GM18873 (cell line): ENCODE data around the gene F3.

Experiments used
- ATAC-seq: cut with Tn5 transposase; IDR thresholded peaks from one replicate; pipeline ENCODE4 v1.9.1; 2021; ENCODE audit warnings: mild to moderate bottlenecking, moderate library complexity, moderate number of reproducible peaks; ENCODE audit not compliant: unreplicated experiment, low FRiP score

The F3 gene

GRCh38 chr1:94553323-94553730 lies 11.8 kb upstream of the F3 start:
- no peak for ATAC-seq

- no peak for ATAC-seq
Measured at GRCh38 chr1:94552071-94552586, 10.6 kb upstream of the F3 start.

- ATAC-seq: no peak
Measured at GRCh38 chr1:94551449-94551848, 9.9 kb upstream of the F3 start.

DNA sequence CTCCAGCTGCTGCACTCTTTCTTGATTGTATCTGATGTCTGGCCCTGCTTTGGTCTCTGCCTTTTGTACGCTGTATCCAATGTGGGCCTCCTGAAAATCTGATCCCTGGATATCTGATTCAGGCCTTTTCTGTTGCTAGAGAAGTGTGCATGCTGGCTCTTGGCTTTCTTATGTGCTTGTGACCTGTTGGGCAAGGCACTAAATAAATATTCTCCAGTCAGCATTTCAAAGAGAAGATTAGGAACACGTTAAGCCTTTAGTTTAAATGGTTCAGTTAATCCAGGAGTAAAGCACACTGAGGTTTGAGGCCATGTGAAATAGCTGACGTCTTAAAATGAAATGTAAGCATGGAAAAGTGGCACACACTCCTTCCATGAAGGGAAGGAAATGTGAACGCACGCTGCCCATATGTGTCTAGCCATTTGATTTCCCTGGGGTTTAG lies 9.3 kb upstream of the F3 start:
- no peak for ATAC-seq

DNA sequence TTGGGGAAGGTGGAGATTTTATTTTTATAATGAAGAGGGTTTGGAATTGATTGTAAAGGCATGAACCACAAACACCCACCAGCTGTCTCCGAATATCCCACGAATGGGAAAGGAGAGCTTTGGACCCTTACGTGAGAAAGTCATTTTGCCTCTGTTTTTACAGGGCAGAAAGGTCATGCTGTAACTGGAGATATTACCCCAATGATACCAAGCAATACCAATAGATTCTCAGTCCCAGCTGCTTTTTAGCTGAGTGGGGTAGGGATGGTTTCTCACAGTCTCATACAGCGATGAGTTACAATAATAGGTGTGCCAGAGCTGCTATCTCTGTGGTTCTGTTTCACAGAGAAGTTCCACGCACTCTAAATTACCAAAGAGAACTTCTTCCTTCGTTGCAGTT lies 8.8 kb upstream of the F3 start:
- ATAC-seq: no peak

GRCh38 chr1:94549706-94550105 lies 8.1 kb upstream of the F3 start:
- no peak for ATAC-seq

DNA sequence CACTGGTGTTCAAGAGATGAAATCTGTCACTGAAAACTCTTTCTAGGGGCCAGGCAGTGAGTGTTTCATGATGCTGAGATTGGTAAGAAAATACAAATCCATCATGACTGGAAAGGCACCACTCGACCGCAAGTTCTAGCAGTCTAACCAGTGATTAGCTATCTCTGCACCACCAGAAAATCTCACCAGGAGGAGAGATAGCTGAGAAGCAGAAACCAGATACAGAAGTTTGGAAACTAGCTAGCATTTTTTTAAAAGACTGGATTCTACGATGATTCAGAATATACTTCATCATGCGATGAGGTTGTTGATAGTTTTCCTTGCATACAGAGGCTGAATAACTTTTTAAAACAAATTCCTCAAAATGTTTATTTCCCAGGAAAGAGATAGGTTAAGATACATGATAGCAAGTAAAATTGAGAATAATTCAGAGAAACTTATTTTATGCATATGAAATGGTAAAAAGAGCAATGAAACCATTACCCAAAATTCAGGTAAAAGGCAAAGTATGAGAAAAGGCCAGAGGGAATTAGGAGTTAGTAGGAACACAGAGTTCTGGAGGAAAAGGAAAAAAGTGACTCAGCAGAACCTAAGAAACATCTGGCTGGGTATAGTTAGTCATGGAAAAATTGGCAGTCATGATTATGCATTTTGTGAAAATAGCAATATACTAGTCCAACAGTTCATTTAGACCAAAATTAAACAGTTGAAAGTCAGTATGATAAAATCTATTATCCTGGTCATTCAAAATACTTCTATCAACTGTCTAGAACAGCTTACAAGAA lies 3.3 kb upstream of the F3 start:
- ATAC-seq: no peak

DNA sequence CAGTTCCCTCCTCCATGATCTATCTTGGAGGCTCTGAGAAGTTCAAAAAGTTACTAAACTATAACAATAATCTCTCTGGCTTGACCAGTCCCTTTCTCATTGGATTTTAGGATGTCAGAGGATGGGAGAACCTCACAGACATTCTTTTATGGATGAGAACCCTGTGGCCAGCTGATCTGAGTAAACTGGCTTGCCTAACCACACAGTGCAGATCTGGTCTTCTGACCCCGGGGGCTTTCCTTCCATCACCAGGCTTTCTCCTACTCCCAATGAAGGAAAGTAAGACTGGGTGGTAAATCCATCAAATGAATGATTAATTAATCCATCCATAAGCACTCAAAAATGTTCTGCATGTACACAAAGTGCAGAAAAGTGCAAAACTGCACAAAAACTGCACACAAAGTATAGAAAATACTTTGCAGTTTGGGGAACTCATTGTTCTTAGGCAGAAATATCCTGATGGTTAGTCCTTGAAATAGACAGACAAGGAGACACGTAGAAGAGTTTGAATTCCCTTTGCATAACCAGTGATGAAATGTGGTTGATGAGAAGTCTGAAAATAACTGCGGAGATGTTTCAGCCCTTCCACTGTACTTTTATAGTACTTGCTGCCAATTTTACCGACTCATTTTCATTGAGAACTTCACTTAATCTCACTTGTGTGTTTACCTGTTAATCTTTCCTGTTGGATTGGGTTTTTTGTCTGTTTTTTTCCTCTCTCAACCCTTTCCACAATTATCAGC lies 2.5 kb upstream of the F3 start:
- ATAC-seq: no peak

- ATAC-seq: no peak
Measured at GRCh38 chr1:94543001-94543400, 1.4 kb upstream of the F3 start.

DNA sequence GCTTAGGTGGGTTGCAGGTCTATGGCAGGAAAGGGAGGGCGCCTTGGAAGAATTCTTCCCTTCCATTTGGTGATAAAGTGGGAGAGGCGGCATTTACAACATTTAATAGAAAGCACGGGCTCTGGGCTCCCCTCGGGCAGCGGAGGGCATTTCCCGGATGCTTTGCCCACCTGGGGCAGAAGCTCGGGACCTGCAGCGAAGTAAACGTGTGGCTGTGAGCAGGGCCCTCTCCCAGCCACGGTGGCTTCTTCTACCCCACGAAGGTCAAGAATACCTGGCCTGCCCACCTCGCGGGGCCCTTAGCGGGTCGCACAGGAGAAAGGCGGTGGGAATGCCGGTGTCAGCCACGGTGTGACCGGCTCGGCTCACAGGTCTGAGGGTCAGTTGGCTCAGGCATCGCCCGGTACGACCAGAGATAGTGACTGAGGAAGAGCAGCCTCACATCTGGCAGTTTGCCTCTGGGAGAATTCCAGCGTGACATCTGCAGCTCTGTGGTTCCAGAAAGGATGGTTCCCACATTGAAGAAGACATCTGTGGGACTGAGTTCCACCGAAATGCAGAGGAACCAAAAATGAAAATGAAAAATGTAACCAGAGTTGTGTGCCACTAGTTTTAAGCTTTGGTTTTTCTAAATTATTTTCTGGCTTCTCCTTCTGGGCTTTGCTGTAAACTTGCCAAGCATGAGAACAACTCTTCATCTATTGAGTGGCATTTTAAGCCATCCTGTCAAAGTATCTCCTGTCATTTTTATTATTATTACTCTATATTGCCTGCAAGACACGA lies 720 bp upstream of the F3 start:
- no peak for ATAC-seq

DNA sequence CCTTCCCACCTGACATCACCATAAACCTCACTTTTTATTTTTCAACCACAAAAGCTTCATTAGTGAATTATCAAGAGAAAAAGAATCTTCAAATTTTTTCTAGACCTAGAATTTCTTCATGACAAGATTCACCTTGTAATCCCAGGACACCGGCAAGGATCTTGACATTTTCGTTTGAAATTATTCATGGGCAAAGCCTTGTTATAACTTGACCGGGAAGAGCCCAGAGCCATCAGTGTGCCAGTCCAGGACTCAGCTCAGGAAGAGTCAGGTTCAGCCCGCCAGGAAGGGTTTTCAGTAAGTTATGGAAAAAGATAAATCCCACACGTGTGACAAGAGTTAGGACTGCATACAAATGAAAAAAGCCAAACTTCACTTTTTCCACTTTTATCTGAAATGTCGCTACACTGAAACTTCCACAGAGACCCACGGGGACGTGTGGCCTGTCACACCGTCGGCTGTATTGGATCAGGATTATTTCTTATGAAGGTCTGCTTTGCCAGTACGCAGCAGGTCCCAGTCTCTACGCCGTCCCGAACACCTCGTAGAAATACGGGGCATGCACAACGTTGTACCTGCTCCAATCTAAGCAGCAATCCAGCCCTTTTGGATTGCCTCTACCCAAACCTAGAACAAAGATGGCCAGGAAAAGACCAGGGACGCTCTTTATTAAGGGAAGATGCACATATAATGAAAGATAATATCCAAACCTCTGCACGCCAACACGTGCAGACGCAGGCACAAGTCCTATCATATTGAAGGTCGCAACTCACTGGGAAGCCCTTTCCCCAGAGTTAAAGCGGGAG lies 916 bp downstream of the F3 start:
- no peak for ATAC-seq

DNA sequence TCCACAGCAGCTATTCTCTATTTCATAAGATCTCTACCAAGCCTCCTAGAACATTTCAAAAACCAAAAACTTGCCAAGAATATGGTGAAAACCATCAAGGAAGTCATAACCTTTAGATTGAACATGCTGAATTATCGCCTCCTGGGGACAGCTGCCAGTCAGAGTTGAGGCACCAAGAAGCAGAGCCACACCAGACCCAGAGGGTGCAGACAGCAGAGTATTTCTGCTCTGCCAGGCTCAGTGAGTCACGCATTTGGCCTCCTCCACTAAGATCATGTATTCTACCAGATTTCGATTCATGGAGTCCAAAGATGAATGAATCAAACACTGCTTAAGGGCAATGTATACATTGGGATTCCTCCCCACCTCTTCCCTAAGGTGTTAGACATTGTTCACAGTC lies 2.1 kb downstream of the F3 start:
- ATAC-seq: no peak

DNA sequence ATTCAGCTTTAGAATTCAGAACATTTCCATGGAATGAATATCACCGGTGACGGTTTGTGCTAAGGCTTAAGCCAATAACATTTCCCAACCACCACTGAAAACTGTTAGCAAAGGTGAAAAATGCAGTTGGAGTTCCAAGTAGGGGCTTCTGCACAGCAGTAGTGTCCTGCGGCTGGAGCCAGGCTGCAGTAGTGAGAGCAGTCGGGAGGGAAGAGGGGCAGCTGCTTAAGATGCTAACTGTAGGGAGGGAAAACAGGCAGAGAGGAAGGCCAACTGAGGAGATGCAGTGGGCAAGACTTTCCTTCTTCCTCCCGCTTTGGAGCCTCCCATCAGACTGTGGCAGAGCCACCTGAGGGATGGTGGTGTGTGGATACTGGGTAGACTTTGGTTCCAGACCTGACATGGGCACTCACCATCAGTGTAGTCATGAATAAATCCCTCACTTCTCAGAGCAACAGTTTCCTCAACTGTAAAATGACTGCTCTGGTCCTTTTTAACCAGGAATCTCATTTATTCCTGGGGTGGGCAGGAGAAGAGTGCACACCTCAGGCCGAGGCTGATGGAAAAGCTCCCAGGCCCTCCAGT lies 3.2 kb downstream of the F3 start:
- ATAC-seq: no peak

GRCh38 chr1:94537254-94537653 lies 4.3 kb downstream of the F3 start:
- ATAC-seq: no peak

DNA sequence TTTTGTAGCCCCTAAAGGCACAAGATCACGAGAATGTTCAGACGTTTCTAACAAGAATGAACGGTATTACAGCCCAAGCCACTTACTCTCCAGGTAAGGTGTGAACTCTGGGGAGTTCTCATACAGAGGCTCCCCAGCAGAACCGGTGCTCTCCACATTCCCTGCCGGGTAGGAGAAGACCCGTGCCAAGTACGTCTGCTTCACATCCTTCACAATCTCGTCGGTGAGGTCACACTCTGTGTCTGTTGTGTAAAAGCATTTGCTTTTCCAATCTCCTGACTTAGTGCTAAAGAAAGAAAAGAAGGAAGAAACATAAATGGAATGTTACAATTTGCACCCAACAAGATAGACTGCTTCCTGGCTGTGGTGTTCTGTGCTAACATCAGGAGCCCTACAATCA lies 5.7 kb downstream of the F3 start:
- ATAC-seq: no peak

- ATAC-seq: no peak
Measured at GRCh38 chr1:94535095-94535494, 6.5 kb downstream of the F3 start.

- ATAC-seq: no peak
Measured at GRCh38 chr1:94532077-94532476, 9.5 kb downstream of the F3 start.

- ATAC-seq: no peak
Measured at GRCh38 chr1:94531664-94532063, 9.9 kb downstream of the F3 start.

DNA sequence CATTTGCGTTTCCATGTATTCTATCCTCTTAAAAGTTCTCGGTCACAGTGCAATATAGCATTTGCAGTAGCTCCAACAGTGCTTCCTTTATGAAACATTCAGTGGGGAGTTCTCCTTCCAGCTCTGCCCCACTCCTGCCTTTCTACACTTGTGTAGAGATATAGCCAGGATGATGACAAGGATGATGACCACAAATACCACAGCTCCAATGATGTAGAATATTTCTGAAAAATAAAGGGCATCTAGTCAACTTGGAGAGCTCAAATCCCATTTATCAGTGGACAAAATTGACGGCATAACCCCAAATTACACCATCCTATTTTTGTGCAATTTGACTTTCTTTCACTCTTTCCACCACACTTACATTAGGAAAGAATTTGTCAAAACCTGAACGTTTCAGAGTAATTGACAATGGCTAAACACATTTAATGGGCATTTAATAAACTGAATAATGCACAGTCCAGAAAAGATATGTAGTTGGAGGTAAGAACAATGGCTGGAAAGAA lies 11.1 kb downstream of the F3 start:
- ATAC-seq: no peak

- no peak for ATAC-seq
Measured at GRCh38 chr1:94529416-94529815, 12.1 kb downstream of the F3 start.
